T-cell (primary cell): Measurements from ENCODE around the gene CNTNAP2. TPM values are rescaled to one million over a fixed set of nuclear protein-coding genes. Genes with fewer than 3 reads are reported as not detected.

Source experiments
- ATAC-seq, 4 experiments: fragments of 200-7000 bp in 3 of 4; fragments of 150-1000 bp in 1 of 4; cut with Tn5 transposase; replicated peaks in 1 of 4; 1 replicate in 3 of 4; 2 replicates in 1 of 4; pipeline ENCODE4 v1.10.0; 2021; ENCODE audit warnings: moderate library complexity in 3 of 4, mild to moderate bottlenecking in 2 of 4, moderate number of reproducible peaks in 1 of 4
- CTCF ChIA-PET, 2 donors: fragments of 300-600 bp; sonication (Branson Sonifier 250); formaldehyde crosslinking; loops; one replicate each; lab custom pipeline; 2022; ENCODE audit warnings: antibody characterized with exemption in 2 of 2; lab: Charles Lee
- POLR2A ChIA-PET, 2 donors: fragments of 300-600 bp; sonication (Branson Sonifier 250); formaldehyde crosslinking; loops; one replicate each; lab custom pipeline; 2022; ENCODE audit warnings: antibody characterized with exemption in 2 of 2; lab: Charles Lee
- DNase-seq, 35 experiments: peaks; one replicate each; pipeline versions ENCODE4 v3.0.0 to v3.0.0-alpha.2; 2013 to 2023
- H3K27ac ChIP-seq: one replicate; pipeline ENCODE4 v1.5.1; 2013; ENCODE audit warnings: low read length
- H3K27me3 ChIP-seq, 2 experiments: replicated peaks in 1 of 2; 1 replicate in 1 of 2; 2 replicates in 1 of 2; pipeline versions ENCODE4 v1.6.1 to v1.7.0; 2013; ENCODE audit warnings: low read length in 1 of 2, mixed read lengths in 1 of 2; ENCODE audit not compliant: control insufficient read depth in 2 of 2, insufficient read depth in 2 of 2; ENCODE audit errors: extremely low read depth in 1 of 2
- H3K36me3 ChIP-seq, 2 donors: 1 replicate in 1 of 2; 2 replicates in 1 of 2; pipeline versions ENCODE4 v1.6.1 to v1.7.0; 2013; ENCODE audit warnings: low read length in 1 of 2; ENCODE audit not compliant: control insufficient read depth in 2 of 2, insufficient read depth in 1 of 2; ENCODE audit errors: extremely low read depth in 1 of 2
- H3K4me1 ChIP-seq, 2 experiments: 1 replicate in 1 of 2; 2 replicates in 1 of 2; pipeline versions ENCODE4 v1.6.1 to v1.7.0; 2013; ENCODE audit warnings: low read length in 2 of 2, mixed read lengths in 1 of 2; ENCODE audit not compliant: insufficient read depth in 2 of 2, control insufficient read depth in 1 of 2; ENCODE audit errors: extremely low read depth in 1 of 2
- H3K4me3 ChIP-seq, 2 donors: 1 replicate in 1 of 2; 2 replicates in 1 of 2; pipeline versions ENCODE4 v1.5.1 to v1.7.0; 2013; ENCODE audit warnings: mild to moderate bottlenecking in 2 of 2, low read length in 1 of 2, moderate library complexity in 1 of 2; ENCODE audit not compliant: control insufficient read depth in 1 of 2; ENCODE audit errors: extremely low read depth in 1 of 2
- H3K9me3 ChIP-seq: 2 replicates; pipeline ENCODE4 v1.7.0; 2013
- H3K27ac Mint-ChIP-seq, 2 donors: one replicate each; pipeline ENCODE4 v1.8.0; 2020 to 2021; ENCODE audit warnings: mild to moderate bottlenecking in 2 of 2, mixed read lengths in 2 of 2
- H3K27me3 Mint-ChIP-seq, 2 donors: one replicate each; pipeline ENCODE4 v1.8.0; 2021 to 2022; ENCODE audit warnings: mixed read lengths in 2 of 2
- H3K36me3 Mint-ChIP-seq: one replicate; pipeline ENCODE4 v1.8.0; 2021; ENCODE audit warnings: mixed read lengths
- H3K4me1 Mint-ChIP-seq, 3 donors: one replicate each; pipeline ENCODE4 v1.8.0; 2020 to 2022; ENCODE audit warnings: mixed read lengths in 3 of 3, mild to moderate bottlenecking in 1 of 3
- H3K4me3 Mint-ChIP-seq, 3 donors: one replicate each; pipeline ENCODE4 v1.8.0; 2020 to 2022; ENCODE audit warnings: mild to moderate bottlenecking in 3 of 3, mixed read lengths in 3 of 3, moderate library complexity in 3 of 3
- H3K9me3 Mint-ChIP-seq, 3 donors: one replicate each; pipeline ENCODE4 v1.8.0; 2020 to 2022; ENCODE audit warnings: mixed read lengths in 3 of 3
- WGBS: methylation state at CpG from one replicate; pipeline ENCODE4 v1.1.5; 2013; ENCODE audit warnings: missing lambda C conversion rate; ENCODE audit not compliant: insufficient coverage; 5-methylcytosine and 5-hydroxymethylcytosine counted together
- total RNA-seq, 35 experiments: library from RNA in 6 of 35; stranded (reverse) in 6 of 35; fragments of 120-200 nt in 1 of 35; gene quantifications; one replicate each; pipeline versions ENCODE4 v1.2.1 to v1.2.4 and lab custom pipeline; 2013 to 2026

The CNTNAP2 gene
- total RNA-seq, 5 donors from 2014 or later (not counting 1 experiment from before 2014, with no cell fraction given): 0.15 to 0.72 (median 0.21) TPM

DNA sequence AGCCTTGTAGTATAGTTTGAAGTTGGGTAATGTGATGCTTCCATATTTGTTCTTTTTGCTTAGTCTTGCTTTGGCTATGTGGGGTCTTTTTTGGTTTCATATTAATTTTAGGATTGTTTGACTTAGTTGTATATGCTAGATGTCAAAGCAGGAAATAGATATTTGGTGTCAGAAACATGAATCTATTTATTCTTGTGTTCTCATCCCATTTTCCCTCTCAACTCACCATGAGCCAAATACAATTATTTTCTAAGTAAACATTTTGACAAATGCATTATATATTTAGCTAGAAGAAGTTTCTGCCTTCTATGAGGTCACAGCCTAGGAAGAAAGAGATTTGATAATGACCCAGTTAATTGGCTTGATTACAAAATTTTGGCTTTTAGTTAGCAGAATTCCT lies 1313.4 kb downstream of the CNTNAP2 start:
- no peak for DNase-seq
- POLR2A ChIA-PET: no interaction called here
- no peak for ATAC-seq

DNA sequence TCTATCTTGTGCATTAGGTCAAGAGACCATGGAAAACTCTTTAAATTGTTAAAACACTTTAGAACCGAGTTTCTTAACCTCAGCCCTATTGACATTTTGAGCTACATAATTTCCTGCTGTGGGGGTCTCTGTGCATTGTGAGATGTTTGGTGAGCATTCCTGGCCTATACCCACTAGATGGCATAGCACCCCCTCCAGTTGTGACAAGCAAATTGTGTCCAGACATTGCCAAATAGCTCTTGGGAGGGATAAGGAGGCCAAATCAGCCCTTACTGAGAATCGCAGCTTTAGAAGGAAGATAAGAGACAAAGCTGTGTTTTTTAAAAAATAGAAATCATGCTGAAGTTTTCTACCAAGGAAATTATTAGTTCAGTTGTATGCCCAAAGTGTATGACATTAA lies 1315.5 kb downstream of the CNTNAP2 start:
- POLR2A ChIA-PET: no interaction called here
- H3K9me3 Mint-ChIP-seq: peaks cover 9 to 24% (median 17%) of the 10 kb centered on the region in 3 donors
- DNase-seq (no peak), ATAC-seq (no peak)
- H3K36me3 ChIP-seq: no peaks in the 10 kb centered on the region
- WGBS: no CpG with 5 or more reads among the region's 2 CpGs
- no peaks in the 10 kb centered on the region for H3K36me3 Mint-ChIP-seq
- H3K9me3 ChIP-seq: no peaks in the 10 kb centered on the region
- CTCF ChIA-PET: no interaction called here
- H3K27ac Mint-ChIP-seq: no peak overlapping the region
- H3K4me1 ChIP-seq: no peaks in the 10 kb centered on the region
- H3K27me3 Mint-ChIP-seq: no peaks in the 10 kb centered on the region
- no peak overlapping the region for H3K27ac ChIP-seq
- H3K27me3 ChIP-seq: no peaks in the 10 kb centered on the region
- no peaks in the 10 kb centered on the region for H3K4me1 Mint-ChIP-seq
- no peak overlapping the region for H3K4me3 ChIP-seq
- no peak overlapping the region for H3K4me3 Mint-ChIP-seq

More for the DNA sequence above, 1313.4 kb downstream of the CNTNAP2 start:
- Mint-ChIP-seq H3K27ac (no peak overlapping the region), H3K36me3 (no peaks in the 10 kb centered on the region), H3K4me1 (no peaks in the 10 kb centered on the region), H3K4me3 (no peak overlapping the region), H3K9me3 (peaks cover 9 to 29% (median 21%) of the 10 kb centered on the region in 3 donors), H3K27me3 (no peaks in the 10 kb centered on the region)
- Histone ChIP-seq H3K9me3 (no peaks in the 10 kb centered on the region), H3K27ac (no peak overlapping the region), H3K27me3 (no peaks in the 10 kb centered on the region), H3K4me1 (no peaks in the 10 kb centered on the region), H3K36me3 (no peaks in the 10 kb centered on the region), H3K4me3 (no peak overlapping the region)
- CTCF ChIA-PET: no interaction called here

DNA sequence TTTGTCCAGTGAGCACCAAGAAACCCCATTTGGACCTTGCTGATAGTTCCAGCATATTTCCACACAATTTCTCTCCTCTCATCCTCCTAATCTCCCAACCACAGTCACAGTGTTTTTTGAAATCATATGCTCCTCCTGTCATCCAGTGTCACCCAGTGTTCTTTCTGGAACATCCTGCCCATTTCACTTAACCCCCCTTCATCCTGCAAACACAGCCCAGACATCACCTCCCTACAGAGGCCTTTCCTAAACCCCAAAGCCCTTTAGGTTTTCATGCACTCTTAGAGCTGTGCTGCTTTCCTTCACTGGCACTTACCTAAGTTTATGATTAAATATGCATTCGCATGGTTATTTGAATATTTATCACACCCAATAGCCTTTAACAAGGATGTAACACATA lies 1316.0 kb downstream of the CNTNAP2 start:
- no peak overlapping the region for H3K4me3 Mint-ChIP-seq

DNA sequence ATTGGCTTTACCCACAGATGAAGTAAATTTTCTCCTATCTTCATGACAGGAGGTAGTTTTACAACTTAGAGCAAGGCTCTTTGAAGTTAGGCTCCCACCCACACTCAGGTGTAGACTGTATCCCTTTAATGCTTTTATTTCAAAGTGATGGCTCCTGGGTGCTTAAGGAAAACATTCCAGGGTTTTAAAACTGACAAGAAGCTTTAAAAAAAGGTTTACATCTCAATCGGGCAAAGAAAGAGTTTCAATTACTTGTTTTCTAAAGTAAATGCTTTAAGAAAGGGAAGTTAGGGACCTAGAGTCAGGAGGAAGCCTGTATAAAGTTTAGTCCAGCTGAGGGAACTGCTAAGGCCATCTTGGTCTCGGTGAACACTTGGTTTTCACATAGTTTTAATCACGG lies 1320.1 kb downstream of the CNTNAP2 start:
- no peaks in the 10 kb centered on the region for H3K36me3 ChIP-seq
- DNase-seq (no peak), ATAC-seq (no peak)
- POLR2A ChIA-PET: no interaction called here
- H3K27me3 ChIP-seq: no peaks in the 10 kb centered on the region
- Mint-ChIP-seq H3K9me3 (peaks cover 12 to 37% (median 17%) of the 10 kb centered on the region in 3 donors), H3K27ac (no peak overlapping the region), H3K36me3 (no peaks in the 10 kb centered on the region), H3K4me1 (no peaks in the 10 kb centered on the region), H3K27me3 (no peaks in the 10 kb centered on the region), H3K4me3 (no peak overlapping the region)
- no peaks in the 10 kb centered on the region for H3K9me3 ChIP-seq
- no peak overlapping the region for H3K27ac ChIP-seq
- H3K4me3 ChIP-seq: no peak overlapping the region
- CTCF ChIA-PET: interaction anchor here in 1 of 2 donors (0.6 kb wide), 1 partner anchor 925 kb away, joined by 4 read pairs; no protein-coding TSS in a partner anchor
- WGBS: 28% methylated on average over 2 of the region's 3 CpGs
- H3K4me1 ChIP-seq: no peaks in the 10 kb centered on the region

More for the DNA sequence above, 1316.0 kb downstream of the CNTNAP2 start:
- H3K27ac Mint-ChIP-seq: no peak overlapping the region
- POLR2A ChIA-PET: no interaction called here
- no peak for DNase-seq
- H3K27me3 Mint-ChIP-seq: no peaks in the 10 kb centered on the region
- no peaks in the 10 kb centered on the region for H3K36me3 ChIP-seq
- H3K36me3 Mint-ChIP-seq: no peaks in the 10 kb centered on the region
- no peaks in the 10 kb centered on the region for H3K9me3 ChIP-seq
- CTCF ChIA-PET: no interaction called here
- WGBS: 100% methylated on average over 1 of the region's 1 CpG
- no peak for ATAC-seq
- no peaks in the 10 kb centered on the region for H3K4me1 ChIP-seq
- no peak overlapping the region for H3K27ac ChIP-seq
- H3K27me3 ChIP-seq: no peaks in the 10 kb centered on the region
- no peak overlapping the region for H3K4me3 ChIP-seq
- H3K9me3 Mint-ChIP-seq: peaks cover 9 to 20% (median 17%) of the 10 kb centered on the region in 3 donors
- H3K4me1 Mint-ChIP-seq: no peaks in the 10 kb centered on the region

DNA sequence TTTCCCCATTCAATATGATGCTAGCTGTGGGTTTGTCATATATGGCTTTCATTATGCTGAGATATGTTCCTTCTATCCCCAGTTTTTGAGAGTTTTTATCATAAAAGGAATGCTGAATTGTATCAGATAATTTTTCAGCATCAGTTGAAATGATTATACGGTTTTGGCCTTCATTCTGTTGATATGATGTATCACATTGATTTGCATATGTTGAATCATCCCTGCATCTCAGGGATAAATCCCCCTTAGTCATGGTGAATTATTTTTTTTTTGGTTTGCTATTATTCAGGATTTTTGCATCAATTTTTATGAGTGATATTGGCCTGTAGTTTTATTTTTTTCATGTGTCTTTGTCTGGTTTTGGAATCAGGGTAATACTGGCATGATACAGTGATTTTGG lies 1321.6 kb downstream of the CNTNAP2 start:
- Histone ChIP-seq H3K36me3 (no peaks in the 10 kb centered on the region), H3K9me3 (no peaks in the 10 kb centered on the region), H3K27me3 (no peaks in the 10 kb centered on the region), H3K27ac (no peak overlapping the region), H3K4me3 (no peak overlapping the region), H3K4me1 (no peaks in the 10 kb centered on the region)
- ChIA-PET CTCF (no interaction called here), POLR2A (no interaction called here)
- no CpG with 5 or more reads among the region's 1 CpG for WGBS
- H3K4me3 Mint-ChIP-seq: no peak overlapping the region
- DNase-seq (no peak), ATAC-seq (no peak)
- H3K36me3 Mint-ChIP-seq: no peaks in the 10 kb centered on the region
- H3K4me1 Mint-ChIP-seq: no peaks in the 10 kb centered on the region
- H3K27me3 Mint-ChIP-seq: no peaks in the 10 kb centered on the region
- no peak overlapping the region for H3K27ac Mint-ChIP-seq
- H3K9me3 Mint-ChIP-seq: peaks cover 13 to 40% (median 14%) of the 10 kb centered on the region in 3 donors

DNA sequence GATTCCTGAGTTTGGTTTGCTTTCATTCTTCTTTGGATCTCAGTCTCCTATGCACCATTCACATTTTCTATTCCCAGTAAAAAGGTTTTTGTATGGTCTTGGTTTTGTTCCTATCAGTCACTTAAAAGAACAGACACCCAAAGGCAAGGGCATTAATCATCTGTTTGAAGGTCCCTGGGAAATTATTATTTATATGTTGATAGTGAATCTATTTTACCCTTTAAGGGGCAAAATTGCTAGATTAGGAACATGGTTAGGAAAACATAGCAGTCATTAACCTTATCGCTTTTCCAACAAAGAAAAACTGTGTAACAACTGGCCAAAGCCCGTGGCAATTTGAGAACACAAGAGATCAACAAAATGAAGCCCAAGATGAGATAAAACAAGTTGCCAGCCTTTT lies 1327.3 kb downstream of the CNTNAP2 start:
- Histone ChIP-seq H3K4me3 (no peak overlapping the region), H3K27ac (no peak overlapping the region), H3K4me1 (no peaks in the 10 kb centered on the region), H3K36me3 (no peaks in the 10 kb centered on the region), H3K27me3 (no peaks in the 10 kb centered on the region), H3K9me3 (no peaks in the 10 kb centered on the region)
- no peak overlapping the region for H3K4me3 Mint-ChIP-seq
- ATAC-seq (no peak), DNase-seq (no peak)
- ChIA-PET CTCF (no interaction called here), POLR2A (no interaction called here)
- H3K9me3 Mint-ChIP-seq: peaks cover 13 to 44% (median 17%) of the 10 kb centered on the region in 3 donors
- WGBS: no CpG with 5 or more reads among the region's 2 CpGs
- H3K27ac Mint-ChIP-seq: no peak overlapping the region
- no peaks in the 10 kb centered on the region for H3K27me3 Mint-ChIP-seq
- no peaks in the 10 kb centered on the region for H3K36me3 Mint-ChIP-seq
- H3K4me1 Mint-ChIP-seq: no peaks in the 10 kb centered on the region

DNA sequence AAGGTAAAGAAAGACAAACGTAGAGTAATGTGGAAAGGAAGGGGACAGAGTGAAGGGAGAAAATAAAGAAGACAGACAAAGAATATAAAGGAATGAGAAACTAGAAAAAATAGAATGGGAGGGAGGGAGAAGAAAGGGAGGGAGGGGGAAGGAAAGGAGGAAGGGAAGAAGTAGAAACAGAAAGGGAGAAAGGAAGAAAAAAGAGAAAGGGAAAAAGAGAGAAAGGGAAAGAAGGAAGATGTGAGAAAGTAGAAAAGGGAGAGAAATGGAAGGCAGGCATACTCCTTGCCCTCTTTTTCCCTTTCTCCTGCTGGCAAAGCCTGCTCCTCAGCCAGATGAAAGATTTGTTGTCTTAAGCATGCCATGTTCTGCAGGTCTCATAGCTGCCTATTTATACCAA lies 1336.2 kb downstream of the CNTNAP2 start:
- no peaks in the 10 kb centered on the region for H3K4me1 Mint-ChIP-seq
- WGBS: 50% methylated on average over 1 of the region's 1 CpG
- CTCF ChIA-PET: no interaction called here
- no peak overlapping the region for H3K4me3 Mint-ChIP-seq
- ATAC-seq (no peak), DNase-seq (no peak)
- H3K27me3 Mint-ChIP-seq: no peaks in the 10 kb centered on the region
- H3K9me3 Mint-ChIP-seq: peaks cover 3 to 20% (median 9%) of the 10 kb centered on the region in 3 donors
- Histone ChIP-seq H3K36me3 (no peaks in the 10 kb centered on the region), H3K27ac (no peak overlapping the region), H3K4me1 (no peaks in the 10 kb centered on the region), H3K9me3 (no peaks in the 10 kb centered on the region), H3K4me3 (no peak overlapping the region), H3K27me3 (no peaks in the 10 kb centered on the region)
- POLR2A ChIA-PET: no interaction called here
- no peaks in the 10 kb centered on the region for H3K36me3 Mint-ChIP-seq
- no peak overlapping the region for H3K27ac Mint-ChIP-seq
